HFFc6 (cell line): ENCODE results near the gene GRAMD2A. TPM values are rescaled to one million over a fixed set of nuclear protein-coding genes. Genes with fewer than 3 reads are reported as not detected.

Experiments
- DNase-seq: peaks from one replicate; pipeline ENCODE4 v3.0.0-alpha.2; 2018
- H3K27ac Mint-ChIP-seq: 2 replicates; pipeline ENCODE4 v1.8.0; 2020; ENCODE audit warnings: mild to moderate bottlenecking, mixed read lengths
- H3K27me3 Mint-ChIP-seq: 2 replicates; pipeline ENCODE4 v1.8.0; 2021; ENCODE audit warnings: mild to moderate bottlenecking, moderate library complexity, mixed read lengths; ENCODE audit not compliant: insufficient read depth
- H3K36me3 Mint-ChIP-seq: 2 replicates; pipeline ENCODE4 v1.8.0; 2021; ENCODE audit warnings: low read depth, mixed read lengths
- H3K4me1 Mint-ChIP-seq: 2 replicates; pipeline ENCODE4 v1.8.0; 2020; ENCODE audit warnings: low read depth, mixed read lengths
- H3K4me3 Mint-ChIP-seq: 2 replicates; pipeline ENCODE4 v1.8.0; 2020; ENCODE audit warnings: mild to moderate bottlenecking, moderate library complexity, mixed read lengths
- H3K9me3 Mint-ChIP-seq: 2 replicates; pipeline ENCODE4 v1.8.0; 2020; ENCODE audit warnings: mild to moderate bottlenecking, mixed read lengths
- CTCF ChIP-seq: fragments of 200-600 bp; sonication (generic); IDR thresholded peaks from 2 replicates; pipeline ENCODE4 v1.5.0; 2021; ENCODE audit warnings: antibody characterized with exemption, mild to moderate bottlenecking
- total RNA-seq, 6 experiments: library from RNA; stranded (reverse); fragmentation: NEBNext Ultra II Directional; extraction: Animal tissue kit (Norgen Biotek cat#: 25700); gene quantifications; 2 replicates in 1 of 6; 3 replicates in 5 of 6; pipeline ENCODE4 v1.2.3, GENCODE V29; 2021

Gene GRAMD2A
- total RNA-seq, 6 experiments from 2014 or later, result 0.14 TPM; not detected in 5

DNA sequence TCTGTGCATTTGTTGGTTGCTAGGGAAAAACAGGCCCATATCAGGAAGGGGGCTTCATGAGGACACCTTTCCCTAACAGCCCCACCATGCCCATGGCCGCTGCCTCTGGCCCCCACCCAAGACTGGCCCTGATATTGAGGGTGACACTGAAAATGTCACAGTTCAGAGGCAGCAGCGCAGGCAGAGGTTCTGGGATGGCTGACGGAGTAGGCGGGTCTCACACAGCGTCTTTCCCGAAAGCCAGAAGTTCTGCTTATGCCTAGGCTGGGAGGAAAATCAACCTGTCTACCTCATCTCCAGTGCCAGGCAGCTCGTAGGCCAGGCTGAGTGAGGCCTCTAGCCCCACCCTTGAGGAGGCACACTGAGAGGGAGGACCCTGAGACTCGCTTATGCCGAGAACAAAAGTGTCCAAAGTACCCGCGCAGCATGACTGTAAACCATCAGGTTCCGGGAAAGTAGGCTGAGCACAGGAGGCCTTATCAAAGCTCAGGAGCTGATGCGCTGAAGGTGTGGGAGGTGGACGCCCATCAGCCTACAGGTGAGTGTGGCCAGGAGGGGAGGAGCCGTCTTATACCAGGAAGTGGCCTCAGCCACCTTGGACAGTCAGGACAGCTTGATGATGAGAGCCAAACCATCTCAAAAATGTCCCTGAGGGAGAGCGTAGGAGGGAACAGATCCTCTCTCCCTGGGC is 27.5 kb downstream of the GRAMD2A start:
- Mint-ChIP-seq H3K4me3 (no peak overlapping the region), H3K27me3 (peaks cover 37% of the 10 kb centered on the region), H3K4me1 (peaks cover 7% of the 10 kb centered on the region)

GRCh38 chr15:72169236-72169920 is 28.2 kb downstream of the GRAMD2A start:
- no peak overlapping the region for H3K4me3 Mint-ChIP-seq
- H3K36me3 Mint-ChIP-seq, result no peaks in the 10 kb centered on the region
- DNase-seq, result no peak
- H3K27ac Mint-ChIP-seq, result no peak overlapping the region
- peaks cover 7% of the 10 kb centered on the region for H3K4me1 Mint-ChIP-seq
- peaks cover 36% of the 10 kb centered on the region for H3K27me3 Mint-ChIP-seq
- no peaks in the 10 kb centered on the region for H3K9me3 Mint-ChIP-seq
- TF ChIP-seq CTCF, result no peak

More for the DNA sequence above, 27.5 kb downstream of the GRAMD2A start:
- Mint-ChIP-seq H3K27ac (no peak overlapping the region), H3K36me3 (no peaks in the 10 kb centered on the region), H3K9me3 (no peaks in the 10 kb centered on the region)
- DNase-seq, result no peak
- TF ChIP-seq CTCF, result no peak

GRCh38 chr15:72168808-72169190 is 28.8 kb downstream of the GRAMD2A start:
- no peak for TF ChIP-seq CTCF
- peaks cover 33% of the 10 kb centered on the region for H3K27me3 Mint-ChIP-seq
- no peaks in the 10 kb centered on the region for H3K9me3 Mint-ChIP-seq
- H3K4me3 Mint-ChIP-seq, result no peak overlapping the region
- no peak for DNase-seq
- peaks cover 7% of the 10 kb centered on the region for H3K4me1 Mint-ChIP-seq
- no peak overlapping the region for H3K27ac Mint-ChIP-seq
- no peaks in the 10 kb centered on the region for H3K36me3 Mint-ChIP-seq

- Mint-ChIP-seq H3K9me3 (no peaks in the 10 kb centered on the region), H3K4me1 (peaks cover 7% of the 10 kb centered on the region), H3K36me3 (no peaks in the 10 kb centered on the region), H3K27me3 (peaks cover 35% of the 10 kb centered on the region), H3K4me3 (no peak overlapping the region), H3K27ac (no peak overlapping the region)
- DNase-seq, result no peak
- no peak for TF ChIP-seq CTCF
These were observed 29.3 kb downstream of the GRAMD2A start for GRCh38 chr15:72168131-72168807.

- no peak overlapping the region for H3K4me3 Mint-ChIP-seq
- DNase-seq, result no peak
- H3K27ac Mint-ChIP-seq, result no peak overlapping the region
- no peaks in the 10 kb centered on the region for H3K36me3 Mint-ChIP-seq
- peaks cover 7% of the 10 kb centered on the region for H3K4me1 Mint-ChIP-seq
- TF ChIP-seq CTCF, result no peak
- peaks cover 37% of the 10 kb centered on the region for H3K27me3 Mint-ChIP-seq
- no peaks in the 10 kb centered on the region for H3K9me3 Mint-ChIP-seq
These were observed 30.1 kb downstream of the GRAMD2A start for GRCh38 chr15:72167445-72167844.
